Right kidney (tissue), 1 donor: Measurements from ENCODE around the gene SLC44A2.

ENCODE experiments used
- DNase-seq: peaks from one replicate; pipeline ENCODE4 v3.0.0-alpha.2; 2016

Gene SLC44A2

DNA sequence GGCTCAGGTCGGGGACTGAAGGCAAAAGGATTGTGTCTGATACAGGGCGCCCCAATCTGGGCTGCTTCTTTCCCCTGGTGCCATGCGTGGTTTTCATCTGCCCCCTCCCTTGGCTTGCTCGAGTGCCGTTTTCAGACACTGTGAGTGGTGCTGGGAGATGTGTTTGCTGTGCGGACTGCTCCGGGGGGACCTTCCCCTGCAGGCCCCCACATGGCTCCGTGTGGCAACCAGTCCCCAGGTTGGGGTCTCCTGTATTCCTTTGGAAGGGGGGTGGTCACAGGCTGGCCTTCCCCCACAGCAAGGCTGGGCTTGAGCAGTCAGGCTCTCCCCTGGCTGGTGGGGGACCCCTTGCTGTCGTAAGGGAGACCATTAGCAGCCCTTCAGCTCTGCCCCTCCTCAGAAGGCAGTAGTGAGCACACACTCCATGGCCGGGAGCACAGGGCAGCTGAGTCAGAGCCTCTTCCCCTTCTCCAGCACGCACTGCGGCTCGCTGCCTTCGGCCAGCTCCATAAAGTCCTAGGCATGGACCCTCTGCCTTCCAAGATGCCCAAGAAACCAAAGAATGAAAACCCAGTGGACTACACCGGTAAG, 55.3 kb downstream of the SLC44A2 start:
- no peak for DNase-seq

DNA sequence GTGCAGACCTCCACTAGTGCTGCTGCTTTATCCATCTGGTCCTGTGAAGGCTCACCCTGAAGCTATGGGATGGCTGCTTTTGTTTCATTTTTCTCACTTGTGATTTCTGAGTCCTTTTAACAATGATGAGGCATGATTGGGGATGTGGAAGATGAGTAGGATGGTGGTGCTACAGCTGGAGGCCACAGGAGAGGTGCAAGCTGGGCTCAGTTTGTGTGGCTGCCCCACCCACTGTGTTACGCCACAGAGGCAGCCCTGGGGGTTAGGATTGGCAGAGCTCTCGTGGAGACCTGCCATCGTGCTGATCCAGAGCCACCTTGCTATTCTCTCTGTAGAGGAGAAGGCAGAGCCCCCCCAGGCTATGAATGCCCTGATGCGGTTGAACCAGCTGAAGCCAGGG, 56.3 kb downstream of the SLC44A2 start:
- no peak for DNase-seq

DNA sequence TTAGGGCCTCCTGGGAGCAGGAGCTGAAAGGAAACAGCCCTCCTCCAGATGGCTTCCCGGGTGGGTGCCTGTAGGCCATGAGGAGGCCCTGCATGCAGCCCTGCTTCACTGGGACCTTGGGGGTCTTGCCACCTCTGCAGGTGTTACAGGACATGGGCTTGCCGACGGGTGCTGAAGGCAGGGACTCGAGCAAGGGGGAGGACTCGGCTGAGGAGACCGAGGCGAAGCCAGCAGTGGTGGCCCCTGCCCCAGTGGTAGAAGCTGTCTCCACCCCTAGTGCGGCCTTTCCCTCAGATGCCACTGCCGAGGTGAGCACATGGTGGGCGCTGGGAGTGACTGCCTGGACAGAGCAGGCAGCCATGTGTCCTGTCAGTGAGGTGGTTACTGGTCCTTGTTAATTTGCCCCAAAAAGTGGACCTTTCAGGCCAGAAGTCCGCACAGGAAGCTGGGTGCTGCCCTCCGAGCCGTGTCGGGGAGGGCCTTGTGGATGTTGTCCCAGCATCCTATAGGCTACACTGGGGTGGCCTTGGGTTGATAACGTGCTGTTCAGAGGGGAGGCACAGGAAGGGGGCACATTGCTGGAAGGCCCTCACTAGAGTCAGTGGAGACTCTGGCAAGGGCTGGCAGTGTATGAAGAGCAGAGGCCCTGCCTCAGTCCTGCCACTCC, 57.2 kb downstream of the SLC44A2 start:
- no peak for DNase-seq

DNA sequence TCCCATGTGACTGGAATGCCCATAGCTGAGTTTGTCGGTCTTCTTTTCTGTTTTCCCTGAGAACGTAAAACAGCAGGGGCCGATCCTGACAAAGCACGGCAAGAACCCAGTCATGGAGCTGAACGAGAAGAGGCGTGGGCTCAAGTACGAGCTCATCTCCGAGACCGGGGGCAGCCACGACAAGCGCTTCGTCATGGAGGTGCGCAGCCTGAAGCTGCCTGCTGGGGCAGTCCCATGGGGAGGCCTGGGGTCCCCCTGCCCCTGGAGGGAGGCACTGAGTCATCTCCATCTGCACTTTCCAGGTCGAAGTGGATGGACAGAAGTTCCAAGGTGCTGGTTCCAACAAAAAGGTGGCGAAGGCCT, 57.7 kb downstream of the SLC44A2 start:
- DNase-seq: no peak

DNA sequence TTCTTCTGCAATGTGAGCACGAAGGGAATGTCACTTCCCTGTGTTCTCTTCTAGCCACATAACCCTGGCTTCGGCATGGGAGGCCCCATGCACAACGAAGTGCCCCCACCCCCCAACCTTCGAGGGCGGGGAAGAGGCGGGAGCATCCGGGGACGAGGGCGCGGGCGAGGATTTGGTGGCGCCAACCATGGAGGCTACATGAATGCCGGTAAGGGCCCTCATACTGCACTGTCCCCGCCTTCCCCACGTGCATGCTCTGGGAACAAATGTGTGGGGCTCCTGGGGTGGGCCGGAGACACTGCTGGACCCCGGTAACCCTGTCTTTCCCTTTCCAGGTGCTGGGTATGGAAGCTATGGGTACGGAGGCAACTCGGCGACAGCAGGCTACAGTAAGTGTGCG, 58.2 kb downstream of the SLC44A2 start:
- no peak for DNase-seq

DNA sequence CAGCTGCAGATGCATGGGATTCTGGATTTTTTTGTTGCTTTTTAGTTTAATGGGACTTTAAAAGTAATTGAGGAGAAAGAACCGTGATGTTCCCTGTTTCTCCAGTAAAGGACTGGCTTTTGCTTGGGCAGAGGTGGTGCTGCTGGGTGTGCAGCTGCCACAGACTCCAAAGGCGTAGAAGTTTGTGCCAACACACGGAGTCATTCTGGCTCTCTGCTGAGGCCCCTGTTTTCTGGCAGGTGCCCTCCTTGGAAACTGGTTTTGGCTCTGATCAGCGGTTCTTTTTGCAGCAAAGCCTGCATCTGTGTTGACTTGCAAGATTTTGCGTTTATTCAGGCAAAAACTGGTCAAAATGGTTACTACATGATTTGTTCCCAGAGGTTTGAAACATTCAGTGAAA, 59.9 kb downstream of the SLC44A2 start:
- no peak for DNase-seq

DNA sequence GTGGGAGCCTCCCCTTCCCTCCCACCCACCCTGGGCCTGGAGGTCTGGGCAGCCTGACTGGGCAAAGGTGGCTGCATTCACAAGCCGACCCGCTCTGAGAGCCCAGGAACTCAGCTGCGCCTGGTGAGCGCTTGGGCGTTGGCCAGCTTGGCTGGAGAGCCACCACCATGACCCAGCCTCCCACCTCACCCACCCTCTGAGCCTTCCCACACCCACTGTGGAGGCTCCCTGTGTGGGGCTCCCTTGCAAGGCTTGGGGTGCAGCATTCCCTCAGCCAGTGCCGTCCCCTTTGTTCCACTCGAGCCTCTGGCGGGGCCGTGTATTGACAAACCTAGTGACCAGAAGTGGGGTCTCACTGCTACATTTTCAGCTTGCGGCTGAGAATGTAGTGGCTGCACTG, 60.8 kb downstream of the SLC44A2 start:
- no peak for DNase-seq

DNA sequence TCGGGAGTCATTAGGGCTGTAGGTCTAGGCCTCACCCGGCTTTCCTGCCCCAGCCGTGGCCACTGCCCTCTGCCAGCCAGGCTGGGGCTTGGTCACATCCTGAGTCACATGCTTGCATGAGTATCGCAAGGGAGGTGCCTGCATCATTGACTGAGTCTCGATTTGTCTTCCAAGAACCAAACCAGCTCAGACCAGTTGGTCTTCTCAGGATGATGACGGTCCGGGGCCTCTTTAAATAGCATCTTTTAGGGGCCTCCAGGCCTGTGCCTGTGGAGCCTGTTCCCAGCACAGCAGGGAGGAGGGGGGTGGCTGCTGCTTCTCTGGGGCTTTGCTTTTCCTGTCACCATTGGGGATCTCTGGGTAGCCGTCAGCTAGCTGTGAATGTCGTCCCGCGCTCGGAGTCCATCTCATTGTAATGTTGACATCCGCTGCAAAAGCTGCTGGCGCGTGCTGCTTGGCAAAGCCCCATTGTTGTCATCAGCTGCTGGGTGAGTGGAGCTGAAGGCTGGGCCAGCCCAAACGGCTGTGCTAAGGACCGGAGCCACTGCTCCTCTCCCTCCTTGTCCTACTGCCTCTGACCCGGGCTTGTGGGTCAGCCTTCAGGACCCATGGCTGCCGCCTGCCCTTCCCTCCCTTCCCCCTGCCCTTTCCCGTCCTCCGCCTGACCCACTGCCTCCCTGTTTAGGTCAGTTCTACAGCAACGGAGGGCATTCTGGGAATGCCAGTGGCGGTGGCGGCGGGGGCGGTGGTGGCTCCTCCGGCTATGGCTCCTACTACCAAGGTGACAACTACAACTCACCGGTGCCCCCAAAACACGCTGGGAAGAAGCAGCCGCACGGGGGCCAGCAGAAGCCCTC, 61.5 kb downstream of the SLC44A2 start:
- DNase-seq: no peak

DNA sequence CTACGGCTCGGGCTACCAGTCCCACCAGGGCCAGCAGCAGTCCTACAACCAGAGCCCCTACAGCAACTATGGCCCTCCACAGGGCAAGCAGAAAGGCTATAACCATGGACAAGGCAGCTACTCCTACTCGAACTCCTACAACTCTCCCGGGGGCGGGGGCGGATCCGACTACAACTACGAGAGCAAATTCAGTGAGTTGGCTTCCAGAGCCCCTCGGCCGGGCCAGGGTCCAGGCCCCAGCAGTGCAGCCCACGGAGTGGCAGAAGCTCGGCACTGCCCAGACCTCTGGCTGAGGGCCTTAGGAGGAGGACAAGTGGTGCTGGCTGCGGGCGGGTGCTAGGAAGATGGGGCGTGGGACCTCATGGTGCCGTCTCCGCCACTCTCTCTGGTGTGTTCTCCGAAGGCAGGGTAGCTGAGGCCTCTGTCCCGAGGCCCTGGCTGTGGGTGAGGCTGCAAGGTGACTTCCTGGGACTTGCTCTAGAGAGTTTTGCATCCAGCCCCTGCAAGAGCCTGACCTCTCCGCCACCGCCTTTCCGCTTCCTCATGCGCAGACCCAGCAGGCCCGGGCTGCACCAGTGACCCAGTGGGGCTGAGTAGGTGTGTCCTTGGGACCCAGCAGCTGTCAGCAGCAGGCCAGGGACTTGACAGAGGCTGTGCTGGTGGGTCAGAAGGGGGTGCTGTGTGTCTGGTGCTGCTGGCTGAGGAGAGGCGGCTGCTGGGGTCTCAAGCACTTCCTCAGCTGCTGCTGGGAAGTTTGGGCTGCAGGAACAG, 62.4 kb downstream of the SLC44A2 start:
- no peak for DNase-seq

DNA sequence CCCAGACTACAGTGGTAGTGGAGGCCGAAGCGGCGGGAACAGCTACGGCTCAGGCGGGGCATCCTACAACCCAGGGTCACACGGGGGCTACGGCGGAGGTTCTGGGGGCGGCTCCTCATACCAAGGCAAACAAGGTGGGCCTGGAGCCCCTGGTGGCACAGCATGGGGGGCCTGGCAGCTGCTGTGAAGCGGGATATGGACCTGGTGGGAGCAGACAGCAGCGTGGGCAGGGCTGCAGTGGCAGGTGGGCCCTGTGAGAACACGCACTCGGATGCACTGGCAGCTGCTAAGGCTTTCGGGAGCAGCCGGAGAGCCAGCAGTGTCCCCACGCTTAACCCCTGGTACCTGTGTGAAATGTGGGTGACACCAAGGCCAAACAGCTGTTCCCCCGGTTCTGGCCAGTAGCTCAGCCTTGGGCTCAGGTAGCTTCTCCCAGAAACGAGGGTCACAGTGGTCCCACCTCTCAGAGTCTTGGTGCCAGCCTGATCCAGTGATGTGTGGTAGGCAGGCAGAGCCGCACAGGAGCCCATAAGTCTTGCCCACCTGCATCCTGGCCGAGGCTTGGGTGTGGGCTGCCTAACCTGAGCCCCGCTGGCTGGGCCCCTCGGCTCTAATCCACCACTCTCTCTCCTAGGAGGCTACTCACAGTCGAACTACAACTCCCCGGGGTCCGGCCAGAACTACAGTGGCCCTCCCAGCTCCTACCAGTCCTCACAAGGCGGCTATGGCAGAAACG, 63.4 kb downstream of the SLC44A2 start:
- DNase-seq: no peak

DNA sequence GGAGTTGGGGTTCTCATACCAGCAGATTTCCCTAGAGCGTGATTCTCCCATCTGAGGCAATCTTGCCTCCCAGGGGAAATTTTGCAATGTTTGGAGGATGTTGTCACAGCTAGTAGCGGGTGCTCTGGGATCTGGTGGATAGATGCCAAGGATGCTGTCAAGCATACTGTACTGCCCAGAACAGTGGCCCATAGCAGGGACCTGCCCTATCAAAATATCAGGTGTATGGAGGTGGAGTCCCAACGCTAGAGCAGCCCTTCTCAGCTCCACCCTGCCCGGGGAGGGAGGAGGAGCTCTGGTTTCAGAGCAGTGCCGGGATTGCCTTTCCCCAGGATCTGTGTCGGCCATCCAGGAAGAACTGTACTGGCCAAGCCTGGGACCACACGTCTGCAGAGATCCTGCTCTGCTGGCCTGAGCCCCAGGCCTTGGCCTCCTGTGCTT, 65.0 kb downstream of the SLC44A2 start:
- DNase-seq: no peak

DNA sequence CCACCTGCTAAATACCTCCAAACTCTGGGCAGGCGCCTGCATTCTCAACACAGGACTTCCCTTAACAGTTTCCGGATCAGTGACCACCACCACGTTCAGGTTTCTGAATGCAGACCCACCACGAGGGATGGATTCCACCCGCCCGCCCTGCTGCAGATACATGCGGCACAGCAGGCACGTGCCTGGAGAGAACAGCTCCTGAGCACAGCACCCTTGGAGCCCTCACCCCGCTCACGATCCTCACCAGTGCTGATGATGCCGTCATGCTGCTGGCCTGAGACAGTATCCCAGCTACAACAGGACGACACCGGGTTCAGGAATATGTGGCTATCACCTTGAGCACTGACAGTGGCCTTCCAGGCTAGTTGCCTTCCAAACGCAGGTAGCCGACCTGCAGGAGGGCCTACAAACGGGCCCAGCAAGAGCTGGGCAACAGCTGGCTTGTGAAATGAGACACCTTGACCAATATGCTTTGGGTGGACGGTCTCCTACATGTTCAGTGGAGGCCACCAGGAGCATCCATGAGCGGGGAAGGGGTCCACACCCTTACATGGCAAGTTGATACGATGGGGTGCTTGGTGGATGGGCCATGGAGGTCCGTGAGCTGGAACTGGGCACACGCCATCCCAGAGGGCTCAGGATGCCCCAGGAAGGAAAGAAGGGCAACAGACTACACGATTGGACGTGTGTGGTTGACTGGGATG, 66.0 kb downstream of the SLC44A2 start:
- no peak for DNase-seq

DNA sequence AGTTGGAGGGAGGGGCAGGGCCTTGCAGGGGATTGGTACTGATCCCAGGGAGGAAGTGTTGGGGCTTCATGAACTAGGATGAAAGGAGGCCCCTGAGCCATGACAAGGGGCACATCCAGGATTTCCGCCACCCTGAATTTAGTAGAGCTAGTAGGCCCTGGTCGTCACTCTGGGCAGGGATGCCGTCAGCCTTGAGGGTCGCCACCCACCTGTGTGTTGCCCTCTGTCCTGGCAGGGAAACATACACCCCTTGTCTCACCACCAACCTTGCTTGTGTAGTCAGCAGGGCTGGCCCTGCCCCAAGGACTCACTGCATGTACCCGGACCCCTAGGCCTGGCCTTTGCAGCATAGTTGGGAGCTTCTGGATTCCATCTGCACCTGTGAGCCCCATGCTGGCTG, 66.5 kb downstream of the SLC44A2 start:
- DNase-seq: no peak

DNA sequence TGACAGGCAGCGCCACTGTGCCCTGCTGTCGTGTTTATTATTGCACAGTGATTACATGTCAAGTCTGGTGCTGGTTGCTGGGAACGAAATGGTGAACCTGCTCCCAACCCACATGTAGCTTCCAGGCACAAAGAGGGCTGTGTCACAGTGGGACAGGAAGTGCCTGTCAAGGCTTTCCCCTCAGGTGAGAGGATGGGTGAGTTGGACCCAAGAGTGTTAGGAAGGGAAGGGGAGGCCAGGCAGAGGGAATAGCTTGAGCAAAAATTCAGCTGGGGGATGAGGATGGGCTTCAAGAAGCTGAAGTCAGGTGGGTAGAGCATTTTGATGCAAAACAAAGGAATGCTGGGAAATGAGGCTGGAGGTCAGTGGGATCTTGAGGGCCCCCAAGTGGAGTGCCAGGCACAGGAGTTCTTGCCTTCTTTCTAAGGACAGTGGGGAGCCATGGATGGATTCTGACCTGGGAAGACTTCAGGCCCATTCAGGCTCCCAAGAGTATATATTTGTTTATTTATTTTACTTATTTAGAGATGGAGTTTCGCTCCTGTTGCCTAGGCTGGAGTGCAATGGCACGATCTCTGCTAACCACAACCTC, 67.4 kb downstream of the SLC44A2 start:
- DNase-seq: no peak
